Pancreas (tissue), 10 donors: ENCODE results near the gene CUL1. TPM values are rescaled to one million over a fixed set of nuclear protein-coding genes. Genes with fewer than 3 reads are reported as not detected.

Source experiments
- ATAC-seq, 4 donors: fragments of 200-7000 bp; cut with Tn5 transposase; one replicate each; pipeline versions ENCODE4 v1.8.0 to v1.9.1; 2020; ENCODE audit warnings: mild to moderate bottlenecking in 4 of 4, moderate library complexity in 4 of 4
- DNase-seq, 6 donors: peaks; one replicate each; pipeline ENCODE4 v3.0.0-alpha.2; 2020
- FAIRE-seq: peaks from 2 replicates; lab custom pipeline; 2012; peaks lifted over from hg19 to GRCh38; lab: Jason Lieb, UNC
- H3K27ac ChIP-seq, 4 donors: fragments of 200-600 bp; sonication (generic); 1 replicate in 3 of 4; 2 replicates in 1 of 4; pipeline versions ENCODE4 v1.5.0 to v1.8.0; 2020
- H3K27me3 ChIP-seq, 4 donors: fragments of 200-600 bp; one replicate each; pipeline ENCODE4 v1.8.0; 2021
- H3K36me3 ChIP-seq, 3 donors: fragments of 200-600 bp; sonication (generic) in 1 of 3; one replicate each; pipeline versions ENCODE4 v1.5.0 to v1.8.0; 2020 to 2021
- H3K4me1 ChIP-seq, 3 donors: fragments of 200-600 bp; one replicate each; pipeline ENCODE4 v1.8.0; 2021
- H3K4me3 ChIP-seq, 4 donors: fragments of 200-600 bp; sonication (generic) in 2 of 4; one replicate each; pipeline versions ENCODE4 v1.5.0 to v1.8.0; 2020 to 2021
- H3K9me3 ChIP-seq, 4 donors: fragments of 200-600 bp; one replicate each; pipeline ENCODE4 v1.8.0; 2021
- CTCF ChIP-seq, 4 donors: fragments of 200-600 bp; sonication (generic) in 3 of 4; IDR thresholded peaks; one replicate each; pipeline versions ENCODE4 v1.5.0 to v1.8.0; 2021; ENCODE audit warnings: antibody characterized with exemption in 4 of 4
- WGBS, 2 donors: extraction: QIAGEN DNeasy Blood & Tissue Kit; methylation state at CpG; one replicate each; pipeline ENCODE4 v1.1.7; 2013; 5-methylcytosine and 5-hydroxymethylcytosine counted together
- intact Hi-C, 3 donors: fragments of 100-400 bp; cut with DNase I; formaldehyde crosslinking; loops; one replicate each; pipeline versions ENCODE4 v1.11.1 to v1.14.2; 2022
- polyA plus RNA-seq, 2 donors: library from polyadenylated mRNA; stranded (reverse); fragments of 200-250 nt; gene quantifications; one replicate each; pipeline ENCODE4 v1.2.3, GENCODE V29; 2013
- total RNA-seq, 6 donors: library from RNA; stranded (reverse); fragmentation: NEBNext Ultra II Directional in 4 of 6; extraction: Animal tissue kit (Norgen Biotek cat#: 25700) in 4 of 6; gene quantifications; one replicate each; pipeline versions ENCODE4 v1.2.1 to v1.2.4, GENCODE V29; 2021 to 2023
- donor health status: healthy with polysubstance abuse.
- donor health status: DM: no; HTN: no; CAD: no; lungs with moderate emphysema.
- donor health status: DM: no; HTN: no; CAD: no.
- donor health status: control.
- donor health status: control.
- donor health status: Bipolar disorder and iron deficiency.
- donor health status: DM: yes; HTN: yes; CAD: no.
- donor health status: DM: no; HTN: no; CAD: no.
- donor health status: DM: no; HTN: no; CAD: no.
- donor health status: DM: yes; HTN: yes; CAD: no.

CUL1 gene
- total and polyA plus RNA-seq, 8 donors = 8.9 to 19.2 (median 12.9) TPM

GRCh38 chr7:148662646-148663045 lies 36.1 kb upstream of the CUL1 start:
- 58 to 73% methylated on average over 3 of the region's 3 CpGs for WGBS, 2 donors
- no peak for DNase-seq
- FAIRE-seq = no peak
- no peak for ATAC-seq
- Histone ChIP-seq H3K4me1 (no peaks in the 10 kb centered on the region), H3K27ac (no peak overlapping the region), H3K27me3 (no peaks in the 10 kb centered on the region), H3K9me3 (no peaks in the 10 kb centered on the region), H3K36me3 (no peaks in the 10 kb centered on the region), H3K4me3 (no peak overlapping the region)
- intact Hi-C loops = no loop called here
- no peak for TF ChIP-seq CTCF (IDR thresholded peaks at IDR 0.05)

GRCh38 chr7:148664324-148664723 lies 34.4 kb upstream of the CUL1 start:
- FAIRE-seq (no peak), ATAC-seq (peak in 2 of 4 donors; percentile 46 to 54), DNase-seq (no peak)
- 32 to 44% methylated on average over 6 of the region's 6 CpGs for WGBS, 2 donors
- TF ChIP-seq CTCF (IDR thresholded peaks at IDR 0.05) = no peak
- no peaks in the 10 kb centered on the region for H3K36me3 ChIP-seq
- no peaks in the 10 kb centered on the region for H3K27me3 ChIP-seq
- no peak overlapping the region for H3K4me3 ChIP-seq
- intact Hi-C loops = no loop called here
- H3K27ac ChIP-seq = no peak overlapping the region
- H3K4me1 ChIP-seq = no peaks in the 10 kb centered on the region
- H3K9me3 ChIP-seq = no peaks in the 10 kb centered on the region

GRCh38 chr7:148665221-148665620 lies 33.5 kb upstream of the CUL1 start:
- DNase-seq (no peak), ATAC-seq (no peak), FAIRE-seq (no peak)
- intact Hi-C loops = no loop called here
- H3K36me3 ChIP-seq = no peaks in the 10 kb centered on the region
- no peak for TF ChIP-seq CTCF (IDR thresholded peaks at IDR 0.05)
- no peaks in the 10 kb centered on the region for H3K4me1 ChIP-seq
- WGBS, 2 donors = 68 to 77% methylated on average over 4 of the region's 4 CpGs
- no peaks in the 10 kb centered on the region for H3K9me3 ChIP-seq
- no peaks in the 10 kb centered on the region for H3K27me3 ChIP-seq
- H3K4me3 ChIP-seq = no peak overlapping the region
- no peak overlapping the region for H3K27ac ChIP-seq

- ATAC-seq (no peak), DNase-seq (no peak), FAIRE-seq (no peak)
- no peaks in the 10 kb centered on the region for H3K4me1 ChIP-seq
- no peak overlapping the region for H3K27ac ChIP-seq
- no peak for TF ChIP-seq CTCF (IDR thresholded peaks at IDR 0.05)
- no peaks in the 10 kb centered on the region for H3K27me3 ChIP-seq
- no peak overlapping the region for H3K4me3 ChIP-seq
- intact Hi-C loops = no loop called here
- H3K9me3 ChIP-seq = no peaks in the 10 kb centered on the region
- 85 to 88% methylated on average over 3 of the region's 3 CpGs for WGBS, 2 donors
- H3K36me3 ChIP-seq = no peaks in the 10 kb centered on the region
Measured at GRCh38 chr7:148669927-148670326, 28.8 kb upstream of the CUL1 start.

GRCh38 chr7:148670374-148670773 lies 28.3 kb upstream of the CUL1 start:
- Histone ChIP-seq H3K27me3 (no peaks in the 10 kb centered on the region), H3K4me1 (no peaks in the 10 kb centered on the region), H3K4me3 (no peak overlapping the region), H3K9me3 (no peaks in the 10 kb centered on the region), H3K27ac (no peak overlapping the region), H3K36me3 (no peaks in the 10 kb centered on the region)
- FAIRE-seq (no peak), ATAC-seq (no peak), DNase-seq (no peak)
- 64 to 76% methylated on average over 4 of the region's 4 CpGs for WGBS, 2 donors
- TF ChIP-seq CTCF (IDR thresholded peaks at IDR 0.05) = no peak
- intact Hi-C loops = no loop called here
